K562 (cell line): ENCODE measurements around the gene PLA2G3. TPM values are rescaled to one million over a fixed set of nuclear protein-coding genes. Genes with fewer than 3 reads are reported as not detected.

Experiments
- ATAC-seq: fragments of 200-7000 bp; cut with Tn5 transposase; 3 replicates; pipeline ENCODE4 v1.9.1; 2020; ENCODE audit warnings: moderate library complexity
- BruUV-seq: library from RNA; stranded (reverse); fragments of 400-500 nt; replicated peaks from 2 replicates; lab custom pipeline; 2021; lab: Mats Ljungman, UMichigan
- CTCF ChIA-PET: fragments of 300-600 bp; formaldehyde crosslinking; extraction: SDS; loops from one replicate; lab custom pipeline; 2021; ENCODE audit warnings: low intra/inter-chr PET ratio; lab: Yijun Ruan, JAX
- POLR2A ChIA-PET: fragments of 300-600, 350-650 bp; sonication (Branson Sonifier 250); formaldehyde crosslinking; extraction: SDS; loops from one replicate; lab custom pipeline; 2021; ENCODE audit warnings: antibody characterized with exemption, inconsistent platforms; lab: Yijun Ruan, JAX
- DNase-seq, 4 experiments: peaks; one replicate each; pipeline versions ENCODE4 v3.0.0 to v3.0.0-alpha.2; 2011 to 2018; ENCODE audit warnings: low spot score in 3 of 4, mixed read lengths in 3 of 4; ENCODE audit errors: extremely low read depth in 1 of 4
- FAIRE-seq: peaks from 2 replicates; lab custom pipeline; 2011; peaks lifted over from hg19 to GRCh38; lab: Jason Lieb, UNC
- H2AFZ ChIP-seq: 2 replicates; pipeline ENCODE4 v1.6.0; 2011; ENCODE audit warnings: low read depth, low read length, control low read depth, inconsistent platforms
- H3K27ac ChIP-seq: fragments of 200-600 bp; 3 replicates; pipeline ENCODE4 v1.8.0; 2011; ENCODE audit warnings: low read depth, mild to moderate bottlenecking, control low read depth, inconsistent platforms, low read length, moderate library complexity, mixed read lengths; ENCODE audit errors: extremely low read depth
- H3K27me3 ChIP-seq, 2 experiments: fragments of 300-600 bp in 1 of 2; 2 replicates in 1 of 2; 3 replicates in 1 of 2; pipeline versions ENCODE4 v1.6.0 to v1.8.0; 2011; ENCODE audit warnings: inconsistent platforms in 2 of 2, low read length in 2 of 2, mild to moderate bottlenecking in 1 of 2, mixed read lengths in 1 of 2, moderate library complexity in 1 of 2; ENCODE audit not compliant: control insufficient read depth in 2 of 2, insufficient read depth in 2 of 2
- H3K36me3 ChIP-seq: fragments of 300-600 bp; 3 replicates; pipeline ENCODE4 v1.8.0; 2011; ENCODE audit warnings: mild to moderate bottlenecking, low read length, inconsistent platforms; ENCODE audit not compliant: control insufficient read depth, insufficient read depth
- H3K4me1 ChIP-seq, 2 experiments: fragments of 200-600 bp in 1 of 2; replicated peaks in 1 of 2; 2 replicates in 1 of 2; 3 replicates in 1 of 2; pipeline versions ENCODE4 v1.5.1 to v1.8.0; 2011; ENCODE audit warnings: inconsistent platforms in 2 of 2, low read length in 2 of 2, mild to moderate bottlenecking in 1 of 2, mixed read lengths in 1 of 2, moderate library complexity in 1 of 2; ENCODE audit not compliant: control insufficient read depth in 2 of 2, insufficient read depth in 2 of 2
- H3K4me2 ChIP-seq: 2 replicates; pipeline ENCODE4 v1.6.1; 2011; ENCODE audit warnings: low read length, control low read depth, inconsistent platforms, mixed read lengths; ENCODE audit not compliant: insufficient read depth
- H3K4me3 ChIP-seq: fragments of 200-600 bp; sonication (generic), shearing (Covaris generic); 2 replicates; pipeline ENCODE4 v1.5.1; 2016; ENCODE audit warnings: control low read depth, inconsistent platforms
- H3K79me2 ChIP-seq: fragments of 200-600 bp; 3 replicates; pipeline ENCODE4 v1.8.0; 2011; ENCODE audit warnings: low read length, inconsistent platforms; ENCODE audit not compliant: control insufficient read depth, insufficient read depth
- H3K9ac ChIP-seq, 2 experiments: 2 replicates each; pipeline versions ENCODE4 v1.6.0 to v1.6.1; 2011; ENCODE audit warnings: low read depth in 2 of 2, low read length in 2 of 2, control low read depth in 1 of 2, inconsistent platforms in 1 of 2, mild to moderate bottlenecking in 1 of 2, mixed read lengths in 1 of 2; ENCODE audit not compliant: insufficient read depth in 1 of 2
- H3K9me1 ChIP-seq: one replicate; pipeline ENCODE4 v1.6.0; 2011; ENCODE audit warnings: inconsistent platforms, mild to moderate bottlenecking, low read length, moderate library complexity; ENCODE audit not compliant: control insufficient read depth, insufficient read depth
- H3K9me3 ChIP-seq: replicated peaks from 2 replicates; pipeline ENCODE4 v1.5.1; 2011; ENCODE audit warnings: low read depth, low read length, inconsistent platforms; ENCODE audit not compliant: control insufficient read depth, insufficient read depth
- H4K20me1 ChIP-seq: replicated peaks from 2 replicates; pipeline ENCODE4 v1.6.1; 2011; ENCODE audit warnings: low read length, inconsistent platforms, mixed read lengths; ENCODE audit not compliant: control insufficient read depth, insufficient read depth
- BMI1 ChIP-seq: fragments of 150-350 bp; IDR thresholded peaks from 2 replicates; pipeline ENCODE4 v1.6.1; 2014; ENCODE audit warnings: low read length
- CHD7 ChIP-seq: fragments of 200-600 bp; sonication (generic); IDR thresholded peaks from one replicate; pipeline ENCODE4 v1.6.1; 2012; ENCODE audit warnings: mild to moderate bottlenecking, low read depth, low read length, inconsistent platforms
- DPF2 ChIP-seq: fragments of 450-650 bp; IDR thresholded peaks from 2 replicates; pipeline ENCODE4 v1.6.1; 2016
- FOXK2 ChIP-seq, 2 experiments: fragments of 450-650 bp; IDR thresholded peaks in 1 of 2; conservative IDR thresholded peaks in 1 of 2; 2 replicates each; pipeline ENCODE4 v1.6.1; 2016; ENCODE audit warnings: low read depth in 2 of 2, mild to moderate bottlenecking in 1 of 2
- GATAD2B ChIP-seq: fragments of 450-650 bp; IDR thresholded peaks from 2 replicates; pipeline ENCODE4 v1.6.1; 2017; ENCODE audit warnings: mild to moderate bottlenecking, borderline replicate concordance
- RHOXF2B ChIP-seq: fragments of 250-450 bp; sonication (Bioruptor Pico); conservative IDR thresholded peaks from 2 replicates; pipeline ENCODE4 v1.5.1; 2021
- SREBF2 ChIP-seq: sonication (generic); formaldehyde crosslinking; IDR thresholded peaks from 2 replicates; pipeline ENCODE4 v1.4.0; 2020; ENCODE audit warnings: mild to moderate bottlenecking, missing genetic modification reagents
- SRSF1 ChIP-seq: fragments of 200-400 bp; formaldehyde crosslinking; IDR thresholded peaks from 2 replicates; pipeline ENCODE4 v1.6.1; 2017; ENCODE audit warnings: mild to moderate bottlenecking, low read depth, low read length, moderate library complexity
- TRIM28 ChIP-seq: fragments of 450-650 bp; IDR thresholded peaks from 2 replicates; pipeline ENCODE4 v1.6.1; 2017
- ZNF282 ChIP-seq: sonication (generic); formaldehyde crosslinking; IDR thresholded peaks from 2 replicates; pipeline ENCODE4 v1.8.1; 2023; ENCODE audit warnings: missing genetic modification reagents
- ZNF717 ChIP-seq: fragments of 250-450 bp; sonication (Bioruptor Pico); IDR thresholded peaks from 2 replicates; pipeline ENCODE4 v1.5.0; 2021
- WGBS: fragments of 100-300 bp; shearing (Covaris generic); methylation state at CpG from one replicate; pipeline ENCODE4 v1.1.6; 2016; ENCODE audit warnings: low coverage, mixed read lengths; ENCODE audit not compliant: insufficient coverage; ENCODE audit errors: missing lambda C conversion rate; 5-methylcytosine and 5-hydroxymethylcytosine counted together
- in situ Hi-C: fragments of 300-500 bp; cut with MboI; formaldehyde crosslinking; loops from 4 replicates; pipeline ENCODE4 v1.15.0; 2018; ENCODE audit warnings: inconsistent platforms, mixed read lengths
- intact Hi-C: fragments of 100-400 bp; cut with micrococcal nuclease; formaldehyde crosslinking; loops from 2 replicates; pipeline ENCODE4 v1.14.2; 2022
- polyA plus RNA-seq, 8 experiments: library from polyadenylated mRNA; depleted of rRNA in 4 of 8; stranded (reverse) in 5 of 8; unstranded in 3 of 8; fragments of >200 nt; fragmentation: Nextera tagmentation in 2 of 8; fragmentation: Illumina TruSeq in 1 of 8; extraction: Ambion mirVana in 2 of 8; extraction: Trizol in 1 of 8; gene quantifications; 2 replicates each; pipeline versions ENCODE4 v1.2.1 to v1.2.3, GENCODE V29; 2011 to 2014; ENCODE audit warnings: inconsistent platforms in 1 of 8, missing spikeins in 1 of 8
- total RNA-seq, 7 experiments: library from RNA; depleted of rRNA in 6 of 7; stranded (reverse); fragments of >200 nt in 6 of 7; fragmentation: Illumina TruSeq in 2 of 7; extraction: Trizol in 2 of 7; gene quantifications; 2 replicates each; pipeline versions ENCODE4 v1.2.1 to v1.2.3, GENCODE V29; 2011 to 2021; ENCODE audit warnings: low replicate concordance in 1 of 7
- TF ChIP-seq, protein P1 (sequence below): fragments of 250-450 bp; sonication (Bioruptor Pico); IDR thresholded peaks from 2 replicates; pipeline ENCODE4 v1.8.0; 2021; ENCODE audit warnings: moderate library complexity, mild to moderate bottlenecking, inconsistent platforms

Gene PLA2G3
- total and polyA plus RNA-seq, 9 of the 15 experiments (the other 6 are each of a cell fraction or from before 2014, with no cell fraction given) = 0.18 to 1.4 (median 0.64) TPM

- ChIA-PET CTCF (no interaction called here), POLR2A (no interaction called here)
- no TSS peak for BruUV-seq
- intact Hi-C loops (no loop called here), in situ Hi-C loops (no loop called here)
- no peak for ATAC-seq
- FAIRE-seq = no peak
- Histone ChIP-seq H3K4me3 (no peak overlapping the region), H3K4me2 (no peak overlapping the region), H3K9me1 (no peaks in the 10 kb centered on the region), H2AFZ (no peak overlapping the region), H4K20me1 (no peaks in the 10 kb centered on the region), H3K4me1 (peaks cover 0 to 13% of the 10 kb centered on the region in 2 experiments; a peak in 3 of 5 replicates), H3K9ac (no peak overlapping the region), H3K9me3 (no peaks in the 10 kb centered on the region), H3K79me2 (no peaks in the 10 kb centered on the region), H3K27ac (no peak overlapping the region), H3K36me3 (no peaks in the 10 kb centered on the region), H3K27me3 (no peaks in the 10 kb centered on the region; a peak in 1 of 5 replicates)
- 14% methylated on average over 3 of the region's 3 CpGs for WGBS
- no peak for DNase-seq
- no peak for TF ChIP-seq SRSF1
- TF ChIP-seq CHD7 = no peak
- no peak for TF ChIP-seq FOXK2 (conservative IDR thresholded peaks at IDR 0.05 in 1 of 2, IDR thresholded peaks at IDR 0.05 in 1 of 2; ENCODE audit: low read depth in 2 of 2)
- no peak for TF ChIP-seq SREBF2
- TF ChIP-seq GATAD2B = no peak
- no peak for TF ChIP-seq BMI1
- no peak for TF ChIP-seq TRIM28
- TF ChIP-seq, protein P1, sequence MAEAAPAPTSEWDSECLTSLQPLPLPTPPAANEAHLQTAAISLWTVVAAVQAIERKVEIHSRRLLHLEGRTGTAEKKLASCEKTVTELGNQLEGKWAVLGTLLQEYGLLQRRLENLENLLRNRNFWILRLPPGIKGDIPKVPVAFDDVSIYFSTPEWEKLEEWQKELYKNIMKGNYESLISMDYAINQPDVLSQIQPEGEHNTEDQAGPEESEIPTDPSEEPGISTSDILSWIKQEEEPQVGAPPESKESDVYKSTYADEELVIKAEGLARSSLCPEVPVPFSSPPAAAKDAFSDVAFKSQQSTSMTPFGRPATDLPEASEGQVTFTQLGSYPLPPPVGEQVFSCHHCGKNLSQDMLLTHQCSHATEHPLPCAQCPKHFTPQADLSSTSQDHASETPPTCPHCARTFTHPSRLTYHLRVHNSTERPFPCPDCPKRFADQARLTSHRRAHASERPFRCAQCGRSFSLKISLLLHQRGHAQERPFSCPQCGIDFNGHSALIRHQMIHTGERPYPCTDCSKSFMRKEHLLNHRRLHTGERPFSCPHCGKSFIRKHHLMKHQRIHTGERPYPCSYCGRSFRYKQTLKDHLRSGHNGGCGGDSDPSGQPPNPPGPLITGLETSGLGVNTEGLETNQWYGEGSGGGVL (CRISPR knock-in tag) = no peak
- no peak for TF ChIP-seq ZNF717 (CRISPR knock-in tag)
- no peak for TF ChIP-seq DPF2
- no peak for TF ChIP-seq ZNF282 (CRISPR knock-in tag)
- no peak for TF ChIP-seq RHOXF2B (CRISPR knock-in tag)
Measured at GRCh38 chr22:31139066-31139465, 1.2 kb downstream of the PLA2G3 start.
